GM12878 (cell line): ENCODE data around the gene RBMS3. TPM values are rescaled to one million over a fixed set of nuclear protein-coding genes. Genes with fewer than 3 reads are reported as not detected.

Experiments used
- ATAC-seq: fragments of 200-7000 bp; cut with Tn5 transposase; 3 replicates; pipeline ENCODE4 v1.9.1; 2020; ENCODE audit warnings: mild to moderate bottlenecking, moderate library complexity
- BruUV-seq: library from RNA; stranded (reverse); fragments of 400-500 nt; replicated peaks from 2 replicates; lab custom pipeline; 2021; lab: Mats Ljungman, UMichigan
- CTCF ChIA-PET: fragments of 300-600 bp; sonication (Branson Sonifier 250); formaldehyde crosslinking; extraction: SDS; loops from one replicate; lab custom pipeline; 2021; ENCODE audit warnings: inconsistent platforms; lab: Yijun Ruan, JAX
- POLR2A ChIA-PET: fragments of 350-600 bp; formaldehyde crosslinking; extraction: SDS; loops from one replicate; lab custom pipeline; 2021; ENCODE audit warnings: inconsistent platforms; lab: Charles Lee
- RAD21 ChIA-PET: fragments of 300-600 bp; sonication (Branson Sonifier 250); formaldehyde crosslinking; loops from one replicate; lab custom pipeline; 2023; ENCODE audit warnings: antibody characterized with exemption; ENCODE audit not compliant: unreplicated experiment; lab: Charles Lee
- SMC1A ChIA-PET: fragments of 300-600 bp; sonication (Branson Sonifier 250); formaldehyde crosslinking; loops from one replicate; lab custom pipeline; 2023; ENCODE audit not compliant: unreplicated experiment, uncharacterized antibody; lab: Charles Lee
- DNase-seq: peaks from one replicate; pipeline ENCODE4 v3.0.0-alpha.2; 2011; ENCODE audit warnings: low read depth, low spot score
- FAIRE-seq: peaks from 3 replicates; lab custom pipeline; 2011; peaks lifted over from hg19 to GRCh38; lab: Jason Lieb, UNC
- H2AFZ ChIP-seq: 2 replicates; pipeline ENCODE4 v1.6.0; 2011; ENCODE audit warnings: low read depth, low read length, control low read depth; ENCODE audit not compliant: control insufficient read depth
- H3K27ac ChIP-seq: 2 replicates; pipeline ENCODE4 v1.5.1; 2011; ENCODE audit warnings: control low read depth; ENCODE audit not compliant: control insufficient read depth, insufficient read depth
- H3K27me3 ChIP-seq, 2 experiments: replicated peaks in 1 of 2; 2 replicates each; pipeline versions ENCODE4 v1.6.0 to v1.6.1; 2011; ENCODE audit warnings: low read length in 1 of 2; ENCODE audit not compliant: control insufficient read depth in 2 of 2, insufficient read depth in 2 of 2
- H3K36me3 ChIP-seq, 2 experiments: 2 replicates each; pipeline ENCODE4 v1.5.1; 2011; ENCODE audit warnings: low read length in 1 of 2; ENCODE audit not compliant: control insufficient read depth in 2 of 2, insufficient read depth in 2 of 2
- H3K4me1 ChIP-seq: 2 replicates; pipeline ENCODE4 v1.6.1; 2011; ENCODE audit warnings: mild to moderate bottlenecking, low read length, moderate library complexity, mixed read lengths; ENCODE audit not compliant: control insufficient read depth, insufficient read depth
- H3K4me2 ChIP-seq: 2 replicates; pipeline ENCODE4 v1.6.0; 2011; ENCODE audit warnings: control low read depth; ENCODE audit not compliant: control insufficient read depth, insufficient read depth
- H3K4me3 ChIP-seq: fragments of 200-600 bp; sonication (generic); 2 replicates; pipeline ENCODE4 v1.5.1; 2016
- H3K79me2 ChIP-seq: 2 replicates; pipeline ENCODE4 v1.6.0; 2011; ENCODE audit warnings: low read length; ENCODE audit not compliant: control insufficient read depth, insufficient read depth
- H3K9ac ChIP-seq: 2 replicates; pipeline ENCODE4 v1.8.0; 2011; ENCODE audit warnings: low read length, control low read depth, mixed read lengths; ENCODE audit not compliant: control insufficient read depth, insufficient read depth
- H3K9me3 ChIP-seq: replicated peaks from 3 replicates; pipeline ENCODE4 v1.5.1; 2011; ENCODE audit warnings: mild to moderate bottlenecking, low read length; ENCODE audit not compliant: control insufficient read depth, insufficient read depth
- H4K20me1 ChIP-seq: 2 replicates; pipeline ENCODE4 v1.6.0; 2011; ENCODE audit not compliant: control insufficient read depth, insufficient read depth
- IKZF2 ChIP-seq, 2 experiments: fragments of 450-650 bp; IDR thresholded peaks; 2 replicates each; pipeline ENCODE4 v1.6.1; 2017; ENCODE audit warnings: mild to moderate bottlenecking in 2 of 2, moderate library complexity in 2 of 2
- SPI1 ChIP-seq: IDR thresholded peaks from 2 replicates; pipeline ENCODE4 v1.6.1; 2011; ENCODE audit warnings: low read depth, mild to moderate bottlenecking, low read length, moderate library complexity, borderline replicate concordance; ENCODE audit not compliant: insufficient read depth
- WGBS: methylation state at CpG from one replicate; pipeline ENCODE4 v1.1.6; 2016; ENCODE audit warnings: low lambda C conversion rate; ENCODE audit not compliant: insufficient replicate concordance, insufficient coverage; ENCODE audit errors: missing lambda C conversion rate; 5-methylcytosine and 5-hydroxymethylcytosine counted together
- in situ Hi-C: fragments of 300-500 bp; cut with MboI; formaldehyde crosslinking; loops from 9 replicates; pipeline ENCODE4 v1.14.3; 2018; ENCODE audit warnings: mixed read lengths
- intact Hi-C: fragments of 100-400 bp; cut with micrococcal nuclease; formaldehyde crosslinking; loops from one replicate; pipeline ENCODE4 v1.14.2; 2022; ENCODE audit not compliant: unreplicated experiment
- polyA plus RNA-seq, 11 experiments: library from polyadenylated mRNA; depleted of rRNA in 4 of 11; unstranded in 6 of 11; stranded (reverse) in 5 of 11; fragments of >200 nt; fragmentation: Nextera tagmentation in 4 of 11; fragmentation: Illumina TruSeq in 1 of 11; extraction: Ambion mirVana in 4 of 11; extraction: Trizol in 1 of 11; gene quantifications; 1 replicate in 1 of 11; 2 replicates in 10 of 11; pipeline versions ENCODE4 v1.2.1 to v1.2.3, GENCODE V29; 2011 to 2016; ENCODE audit warnings: inconsistent platforms in 2 of 11, missing spikeins in 2 of 11, low read depth in 1 of 11
- total RNA-seq, 4 experiments: library from RNA; depleted of rRNA in 3 of 4; stranded (reverse); fragments of >200 nt in 3 of 4; fragmentation: Illumina TruSeq in 1 of 4; extraction: Trizol in 1 of 4; gene quantifications; 2 replicates each; pipeline versions ENCODE4 v1.2.1 to v1.2.3, GENCODE V29; 2013 to 2021
- TF ChIP-seq, protein P1 (sequence below): fragments of 450-650 bp; IDR thresholded peaks from 2 replicates; pipeline ENCODE4 v1.6.1; 2014; ENCODE audit warnings: mild to moderate bottlenecking

The RBMS3 gene
- total and polyA plus RNA-seq, 10 of the 15 experiments (the other 5 are each of a cell fraction or from before 2014, with no cell fraction given): 0.79 to 4.7 (median 3.1) TPM

DNA sequence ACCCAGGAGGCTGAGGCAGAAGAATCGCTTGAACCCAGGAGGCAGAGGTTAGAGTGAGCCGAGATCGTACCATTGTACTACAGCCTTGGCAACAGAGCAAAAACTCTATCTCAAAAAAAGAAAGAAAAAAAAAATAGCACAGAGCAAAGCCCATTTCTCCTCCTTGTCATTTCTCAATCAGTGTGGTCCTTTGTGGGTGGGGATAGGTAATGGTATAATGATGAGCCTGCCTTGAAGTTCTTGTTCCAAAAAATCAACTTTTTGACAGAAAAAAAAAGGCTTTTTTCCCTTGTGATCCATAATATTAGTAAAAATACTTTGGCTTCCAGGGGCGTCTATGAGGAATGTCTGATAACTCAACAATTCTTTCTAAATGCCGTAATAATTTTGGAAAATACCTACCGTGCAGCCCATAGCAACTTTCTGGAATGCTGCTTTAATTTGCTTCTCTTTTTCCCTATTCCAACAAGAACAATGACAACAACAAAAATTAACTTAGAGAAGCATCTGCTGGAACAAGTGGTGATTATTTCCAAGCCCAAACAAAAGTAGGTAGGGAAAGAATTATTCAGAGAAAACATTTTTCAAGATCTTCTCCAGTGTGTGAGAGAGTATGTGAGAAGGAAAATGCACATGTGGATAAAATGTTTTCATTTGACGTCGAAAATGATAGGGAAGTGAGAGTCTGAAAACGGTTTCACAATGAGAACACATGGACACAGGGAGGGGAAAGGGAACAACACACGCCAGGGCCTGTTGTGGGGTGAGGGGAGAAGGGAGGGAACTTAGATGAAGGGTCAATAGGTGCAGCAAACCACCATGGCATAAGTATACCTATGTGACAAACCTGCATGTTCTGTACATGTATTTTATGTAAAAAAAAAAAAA is 337.8 kb downstream of the RBMS3 start:
- Histone ChIP-seq H3K4me1 (no peaks in the 10 kb centered on the region; the same call in 1 of the 2 replicates), H2AFZ (no peak overlapping the region), H3K79me2 (no peaks in the 10 kb centered on the region), H4K20me1 (no peaks in the 10 kb centered on the region), H3K9me3 (no peaks in the 10 kb centered on the region), H3K27me3 (no peaks in the 10 kb centered on the region), H3K27ac (no peak overlapping the region), H3K4me2 (no peak overlapping the region), H3K9ac (no peak overlapping the region), H3K36me3 (no peaks in the 10 kb centered on the region), H3K4me3 (no peak overlapping the region)
- intact Hi-C loops (no loop called here), in situ Hi-C loops (no loop called here)
- WGBS: 33% methylated on average over 10 of the region's 10 CpGs
- SMC1A ChIA-PET: interaction anchor here (0.7 kb wide), 1 partner anchor 9 kb away, joined by 3 read pairs; no protein-coding TSS in a partner anchor
- TF ChIP-seq, protein P1, sequence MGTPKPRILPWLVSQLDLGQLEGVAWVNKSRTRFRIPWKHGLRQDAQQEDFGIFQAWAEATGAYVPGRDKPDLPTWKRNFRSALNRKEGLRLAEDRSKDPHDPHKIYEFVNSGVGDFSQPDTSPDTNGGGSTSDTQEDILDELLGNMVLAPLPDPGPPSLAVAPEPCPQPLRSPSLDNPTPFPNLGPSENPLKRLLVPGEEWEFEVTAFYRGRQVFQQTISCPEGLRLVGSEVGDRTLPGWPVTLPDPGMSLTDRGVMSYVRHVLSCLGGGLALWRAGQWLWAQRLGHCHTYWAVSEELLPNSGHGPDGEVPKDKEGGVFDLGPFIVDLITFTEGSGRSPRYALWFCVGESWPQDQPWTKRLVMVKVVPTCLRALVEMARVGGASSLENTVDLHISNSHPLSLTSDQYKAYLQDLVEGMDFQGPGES: no peak
- TF ChIP-seq SPI1: peak; percentile 71
- TF ChIP-seq IKZF2 (IDR thresholded peaks at IDR 0.05): peak in 1 of 2 experiments; percentile 44; a peak in 1 of 4 replicates
- no TSS peak for BruUV-seq
- RAD21 ChIA-PET: no interaction called here
- DNase-seq (no peak), FAIRE-seq (peak; percentile 13), ATAC-seq (peak; percentile 40)
- CTCF ChIA-PET: interaction anchor here (0.6 to 2.1 kb wide), 3 partner anchors 10 to 537 kb away, joined by 3 to 7 read pairs (median 3); no protein-coding TSS in a partner anchor
- POLR2A ChIA-PET: interaction anchor here (0.7 kb wide), 1 partner anchor 837 kb away, joined by 4 read pairs; no protein-coding TSS in a partner anchor
